Measurements from ENCODE around the gene HS6ST3.

DNA sequence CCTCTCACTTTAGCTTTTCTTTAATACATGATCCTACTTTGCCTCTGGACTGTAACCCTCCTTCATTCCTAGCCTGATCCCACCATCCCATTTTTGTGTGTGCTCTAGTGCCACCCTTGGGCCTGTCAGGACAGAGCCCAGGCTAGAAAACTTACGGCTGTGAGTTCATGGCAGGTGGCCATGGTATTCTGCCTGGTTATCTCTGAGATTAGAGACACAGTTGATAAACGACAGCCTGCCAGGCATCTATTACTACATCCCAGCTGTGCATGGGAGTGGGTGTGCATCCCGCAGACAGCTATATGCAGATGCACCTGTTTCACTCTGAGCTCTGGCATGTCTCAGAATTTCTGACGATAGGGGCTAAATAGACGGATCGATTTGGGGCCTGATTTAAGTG is 110.9 kb downstream of the HS6ST3 start:
- TF ChIP-seq POLR2A (IDR thresholded peaks at IDR 0.05; ENCODE audit: low read depth, low read length), result no peak
- TF ChIP-seq TAF1 (IDR thresholded peaks at IDR 0.05; ENCODE audit: borderline replicate concordance, low read depth, low read length), result no peak
- TF ChIP-seq POLR2AphosphoS5 (IDR thresholded peaks at IDR 0.05; ENCODE audit: low read depth, low read length), result no peak

Measured in GM12892 (cell line).